Osteoblast (primary cell): ENCODE data around the gene CEP104. TPM values are rescaled to one million over a fixed set of nuclear protein-coding genes. Genes with fewer than 3 reads are reported as not detected.

Experiments
- DNase-seq: peaks from one replicate; pipeline ENCODE4 v3.0.0; 2011; ENCODE audit warnings: low spot score, mixed read lengths; ENCODE audit not compliant: insufficient read length; ENCODE audit errors: missing footprints
- H2AFZ ChIP-seq: 2 replicates; pipeline ENCODE4 v1.6.0; 2011; ENCODE audit warnings: mild to moderate bottlenecking, low read length
- H3K27ac ChIP-seq: 2 replicates; pipeline ENCODE4 v1.5.1; 2011; ENCODE audit warnings: mild to moderate bottlenecking, low read depth, low read length, moderate library complexity
- H3K27me3 ChIP-seq: 2 replicates; pipeline ENCODE4 v1.6.0; 2012; ENCODE audit warnings: mild to moderate bottlenecking, control low read depth, inconsistent platforms, low read length, moderate library complexity; ENCODE audit not compliant: insufficient read depth
- H3K36me3 ChIP-seq: 2 replicates; pipeline ENCODE4 v1.5.1; 2011; ENCODE audit warnings: mild to moderate bottlenecking, low read length, control low read depth, moderate library complexity; ENCODE audit not compliant: insufficient read depth
- H3K4me1 ChIP-seq: 2 replicates; pipeline ENCODE4 v1.5.1; 2011; ENCODE audit warnings: mild to moderate bottlenecking, low read length, control low read depth, moderate library complexity; ENCODE audit not compliant: insufficient read depth
- H3K4me2 ChIP-seq: 2 replicates; pipeline ENCODE4 v1.6.0; 2011; ENCODE audit warnings: mild to moderate bottlenecking, low read length; ENCODE audit not compliant: insufficient read depth
- H3K4me3 ChIP-seq: fragments of 200-600 bp; sonication (generic); 3 replicates; pipeline ENCODE4 v1.5.1; 2012; ENCODE audit warnings: mild to moderate bottlenecking, low read length, inconsistent platforms; ENCODE audit not compliant: insufficient read depth
- H3K79me2 ChIP-seq: 2 replicates; pipeline ENCODE4 v1.6.0; 2012; ENCODE audit warnings: mild to moderate bottlenecking, low read length, control low read depth, inconsistent platforms; ENCODE audit not compliant: insufficient read depth
- H3K9me3 ChIP-seq: 2 replicates; pipeline ENCODE4 v1.5.1; 2011; ENCODE audit warnings: low read depth, low read length, control low read depth
- H4K20me1 ChIP-seq: 2 replicates; pipeline ENCODE4 v1.6.0; 2012; ENCODE audit warnings: mild to moderate bottlenecking, low read length, control low read depth; ENCODE audit not compliant: insufficient read depth
- CTCF ChIP-seq: IDR thresholded peaks from 2 replicates; pipeline ENCODE4 v1.5.1; 2011; ENCODE audit warnings: mild to moderate bottlenecking, low read depth, low read length, moderate library complexity; ENCODE audit errors: extremely low read depth
- total RNA-seq: library from RNA; depleted of rRNA; stranded (reverse); fragments of >200 nt; gene quantifications from 2 replicates; pipeline ENCODE4 v1.2.3, GENCODE V29; 2012

The CEP104 gene
- total RNA-seq, 1 donor, result 21.7 TPM

GRCh38 chr1:3834701-3835100 is 22.3 kb downstream of the CEP104 start:
- Histone ChIP-seq H3K36me3 (peaks cover 57% of the 10 kb centered on the region), H3K4me2 (no peak overlapping the region), H3K79me2 (no peaks in the 10 kb centered on the region), H3K27ac (no peak overlapping the region), H3K27me3 (no peaks in the 10 kb centered on the region), H3K4me1 (no peaks in the 10 kb centered on the region), H3K4me3 (no peak overlapping the region), H3K9me3 (peaks cover 2% of the 10 kb centered on the region), H4K20me1 (no peaks in the 10 kb centered on the region), H2AFZ (no peak overlapping the region)
- no peak for TF ChIP-seq CTCF
- DNase-seq, result no peak

- no peak for DNase-seq
- Histone ChIP-seq H3K36me3 (peaks cover 38% of the 10 kb centered on the region), H3K27ac (no peak overlapping the region), H3K4me3 (no peak overlapping the region), H4K20me1 (no peaks in the 10 kb centered on the region), H2AFZ (no peak overlapping the region), H3K27me3 (no peaks in the 10 kb centered on the region), H3K4me2 (no peak overlapping the region), H3K79me2 (no peaks in the 10 kb centered on the region), H3K9me3 (no peaks in the 10 kb centered on the region), H3K4me1 (no peaks in the 10 kb centered on the region)
- no peak for TF ChIP-seq CTCF
Measured at GRCh38 chr1:3831689-3832088, 25.3 kb downstream of the CEP104 start.

GRCh38 chr1:3828391-3828790 is 28.6 kb downstream of the CEP104 start:
- H3K36me3 ChIP-seq, result peaks cover 38% of the 10 kb centered on the region

GRCh38 chr1:3827813-3828307 is 29.2 kb downstream of the CEP104 start:
- no peak for TF ChIP-seq CTCF
- Histone ChIP-seq H3K27ac (no peak overlapping the region), H3K4me3 (no peak overlapping the region), H3K79me2 (no peaks in the 10 kb centered on the region), H3K36me3 (peaks cover 40% of the 10 kb centered on the region), H2AFZ (no peak overlapping the region), H3K27me3 (no peaks in the 10 kb centered on the region), H3K4me1 (no peaks in the 10 kb centered on the region), H3K4me2 (no peak overlapping the region), H4K20me1 (no peaks in the 10 kb centered on the region), H3K9me3 (no peaks in the 10 kb centered on the region)
- no peak for DNase-seq

More at GRCh38 chr1:3828391-3828790, 28.6 kb downstream of the CEP104 start:
- H3K4me2 ChIP-seq, result no peak overlapping the region
- H3K9me3 ChIP-seq, result no peaks in the 10 kb centered on the region
- H4K20me1 ChIP-seq, result no peaks in the 10 kb centered on the region
- H3K4me1 ChIP-seq, result no peaks in the 10 kb centered on the region
- no peak overlapping the region for H3K4me3 ChIP-seq
- H3K27me3 ChIP-seq, result no peaks in the 10 kb centered on the region
- no peak for DNase-seq
- no peak for TF ChIP-seq CTCF
- H3K27ac ChIP-seq, result no peak overlapping the region
- H3K79me2 ChIP-seq, result no peaks in the 10 kb centered on the region
- H2AFZ ChIP-seq, result no peak overlapping the region
